CD1c-positive myeloid dendritic cell (primary cell): ENCODE data around the gene MRPS23.

Source experiments
- DNase-seq: peaks from one replicate; pipeline ENCODE4 v3.0.0-alpha.2; 2016; ENCODE audit errors: extremely low spot score

The MRPS23 gene

DNA sequence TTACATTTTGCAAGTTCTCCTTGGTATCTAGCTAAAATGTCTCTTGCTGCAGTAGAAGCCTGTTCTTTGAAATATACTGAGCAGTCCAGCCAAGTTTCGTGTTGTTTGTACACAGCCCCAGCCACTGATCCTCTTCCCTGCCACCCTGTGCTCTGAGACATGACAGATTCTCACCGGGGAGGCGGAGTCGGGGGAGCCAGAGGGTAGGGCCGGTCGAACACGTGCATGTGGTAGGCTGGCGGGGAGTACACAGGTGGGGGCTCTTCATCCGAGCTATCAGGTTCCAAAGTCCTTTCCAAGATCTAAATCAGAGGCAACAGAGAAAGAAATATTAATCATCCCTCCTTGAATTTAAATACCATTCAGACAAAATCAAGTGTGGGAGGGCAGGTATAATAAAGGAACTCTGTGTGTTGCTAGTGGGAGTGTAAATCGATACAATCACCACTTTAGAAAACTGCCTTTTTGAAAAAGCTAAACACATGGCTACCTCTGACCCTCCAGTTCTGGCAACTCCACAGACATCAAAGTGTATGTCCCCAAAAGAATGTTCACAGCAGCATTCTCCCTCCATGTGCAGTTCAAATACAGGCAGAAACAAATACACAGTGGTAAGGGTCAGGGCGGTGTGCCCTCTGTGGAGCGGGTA, 29.7 kb upstream of the MRPS23 start:
- DNase-seq, result no peak

DNA sequence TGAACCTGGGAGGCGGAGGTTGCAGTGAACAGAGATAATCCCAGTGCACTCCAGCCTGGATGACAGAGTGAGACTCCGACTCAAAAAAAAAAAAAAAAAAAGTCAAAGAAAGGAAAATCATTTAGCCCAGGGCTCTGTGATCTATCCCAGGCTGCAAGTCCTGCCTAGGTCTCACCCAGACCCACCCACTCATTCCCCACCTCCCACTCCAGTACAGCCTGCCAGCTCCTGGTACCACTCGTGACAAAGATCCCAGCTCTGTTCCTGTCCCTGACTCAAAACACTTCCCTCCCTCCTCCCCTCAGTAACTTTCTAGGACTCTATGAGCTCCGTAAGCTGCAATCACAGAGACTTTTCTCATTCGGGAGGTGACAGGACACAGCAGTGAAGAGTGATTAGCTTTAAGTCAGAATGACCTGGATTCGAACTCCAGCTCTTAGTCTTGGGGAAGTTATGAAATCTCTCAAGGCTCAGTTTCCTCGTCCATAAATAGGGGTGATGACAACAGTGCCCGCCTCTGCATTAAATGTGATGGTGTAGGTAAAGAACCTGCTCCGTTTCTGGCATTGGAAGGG, 28.0 kb upstream of the MRPS23 start:
- DNase-seq, result peak; percentile 40

DNA sequence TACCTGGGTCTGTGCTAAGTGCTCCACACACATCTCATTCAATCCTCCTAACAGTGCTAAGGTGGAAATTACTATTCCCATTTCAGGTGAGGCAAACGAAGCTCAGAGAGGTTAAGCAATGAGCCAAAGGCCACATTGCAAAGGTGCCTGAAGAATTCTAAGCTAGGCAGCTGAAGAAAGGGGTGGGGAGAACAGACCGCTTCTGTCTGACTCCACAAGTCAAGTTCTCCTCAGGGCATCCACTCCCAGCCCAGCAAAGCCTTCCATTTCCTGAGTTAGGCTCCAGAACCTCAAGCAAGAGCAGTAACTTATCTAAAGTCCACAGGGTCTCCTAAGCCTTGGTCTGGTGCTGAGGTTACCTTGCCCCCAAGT, 27.0 kb upstream of the MRPS23 start:
- DNase-seq, result no peak

DNA sequence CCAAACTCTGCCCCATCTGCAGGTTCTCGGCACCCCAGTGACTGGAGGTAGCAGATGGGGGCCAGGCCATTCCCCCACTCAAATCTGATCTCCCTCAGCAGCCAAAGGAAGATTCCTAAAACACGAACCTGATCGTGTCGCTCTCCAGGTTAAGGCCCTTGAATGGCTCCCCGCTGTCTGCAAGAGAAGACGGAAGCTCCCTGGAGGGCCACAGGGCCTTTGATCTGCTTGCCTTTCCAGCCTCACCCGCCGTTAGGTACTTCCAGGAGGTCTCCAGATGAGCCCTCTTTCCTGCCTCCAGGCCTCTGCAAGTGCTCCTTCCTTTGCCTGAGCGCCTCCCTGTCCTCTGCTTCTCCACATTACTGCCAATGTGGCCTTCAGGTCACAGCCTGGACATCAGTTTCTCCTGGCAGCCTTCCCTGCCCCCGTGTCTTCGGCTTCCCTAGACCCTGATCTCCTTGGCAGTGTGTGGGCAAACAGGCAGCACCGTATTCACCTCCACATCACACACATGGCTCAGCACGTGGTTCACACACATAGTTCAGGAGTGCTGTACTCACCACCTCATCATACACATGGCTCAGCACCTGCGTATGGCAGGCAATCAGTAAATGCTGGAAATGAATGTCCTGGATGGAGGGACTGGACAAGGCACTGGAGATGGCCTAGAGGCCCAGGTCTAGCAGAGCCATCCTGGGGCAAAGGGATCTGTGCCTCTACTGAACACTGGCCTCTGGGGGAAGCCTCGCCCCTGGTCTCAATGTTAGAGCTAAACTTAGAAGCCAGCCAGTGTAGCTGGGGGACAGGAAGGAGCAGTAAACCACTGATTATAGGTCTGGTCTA, 26.4 kb upstream of the MRPS23 start:
- no peak for DNase-seq

DNA sequence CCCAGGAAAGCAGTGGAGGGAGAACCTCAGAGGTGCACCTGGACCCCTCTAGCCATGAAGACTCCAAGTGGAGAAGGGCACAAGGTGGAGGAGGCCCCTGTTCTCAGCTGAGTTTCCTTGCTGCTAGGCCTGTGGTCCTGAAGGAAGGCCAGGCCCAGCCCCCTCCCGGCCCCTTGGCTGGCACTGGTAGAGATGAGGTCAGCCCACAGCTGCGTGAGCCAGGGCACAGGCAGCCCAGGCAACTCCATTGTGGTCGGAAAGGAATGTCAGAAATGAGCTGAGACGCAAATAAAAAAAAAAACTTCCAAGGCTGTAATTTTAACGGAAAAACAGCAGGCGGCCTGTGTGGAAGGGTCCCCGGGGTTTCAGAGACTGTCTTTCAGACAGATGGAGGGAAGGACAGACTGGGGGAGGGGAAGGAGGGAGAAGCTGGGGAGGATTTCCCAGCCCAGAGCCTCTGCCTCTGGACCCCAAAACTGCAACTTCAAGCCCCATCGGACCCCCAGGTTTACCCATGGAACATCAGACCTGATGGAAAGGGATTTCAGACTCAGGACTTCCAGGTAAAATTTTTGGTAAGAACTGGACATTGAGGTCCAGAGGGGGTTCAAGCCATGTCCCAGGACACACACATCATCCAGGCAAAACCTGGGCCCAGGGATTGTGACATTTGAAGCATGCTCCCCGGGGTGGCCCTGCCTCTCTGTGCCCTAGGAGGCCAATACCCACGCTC, 25.6 kb upstream of the MRPS23 start:
- no peak for DNase-seq

DNA sequence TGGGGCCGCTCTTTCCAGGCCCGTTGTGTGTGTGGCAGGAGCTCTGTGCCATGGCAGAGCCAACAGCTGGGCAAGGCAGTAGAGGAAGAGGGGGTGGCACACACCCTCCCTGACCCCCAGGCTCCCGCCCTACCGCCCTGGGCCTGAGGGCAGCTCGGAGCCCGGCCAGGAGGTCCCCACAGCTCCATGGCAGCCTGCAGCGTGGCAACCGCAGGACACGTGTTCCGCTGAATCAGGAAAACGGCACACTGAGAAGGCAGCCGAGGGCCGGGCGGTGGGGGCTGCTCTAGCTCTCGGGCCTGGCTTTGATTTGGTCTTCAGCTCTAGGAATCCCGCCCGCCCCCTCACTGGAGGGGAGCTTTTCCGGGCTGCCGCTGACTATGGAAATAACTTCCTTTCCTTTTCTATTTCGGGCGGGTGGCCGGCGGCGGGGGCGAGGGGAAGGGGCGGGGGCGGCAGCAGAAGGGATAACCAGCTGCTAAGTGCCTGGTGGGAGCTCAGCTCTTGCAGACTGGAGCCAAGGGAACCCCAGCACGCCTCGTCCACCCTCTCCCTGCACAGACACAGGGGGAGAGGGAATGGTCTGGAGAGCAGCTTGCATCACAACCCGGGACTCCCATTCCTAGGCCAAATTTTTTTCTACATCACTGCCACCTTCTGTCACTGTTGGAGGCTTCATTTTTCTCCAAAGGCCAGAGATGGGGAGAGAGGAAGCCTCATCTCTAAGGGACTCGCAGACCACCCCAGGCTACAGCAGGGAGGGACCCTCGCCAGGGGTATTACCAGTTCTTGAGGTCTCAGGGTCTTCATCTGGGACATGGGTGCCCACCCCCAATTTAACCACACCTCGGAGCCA, 24.8 kb upstream of the MRPS23 start:
- DNase-seq, result peak; percentile 53

DNA sequence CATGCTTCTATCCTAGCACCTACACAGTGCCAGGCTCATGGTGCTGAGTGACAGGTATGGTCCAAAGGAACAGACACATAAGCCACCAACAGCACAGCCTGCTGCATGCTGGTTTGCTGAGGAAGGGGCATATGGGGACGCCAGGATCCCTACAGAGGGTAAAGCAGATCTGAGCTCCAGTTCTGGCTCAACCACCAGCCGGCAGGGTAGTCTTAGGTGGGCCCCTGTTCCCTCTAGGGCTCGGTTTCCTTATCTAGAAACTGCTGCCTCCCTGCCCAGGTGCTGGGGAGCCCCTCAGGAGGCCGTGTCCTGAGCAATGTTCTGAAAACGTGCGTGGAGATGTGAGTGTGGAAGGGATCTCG, 24.2 kb upstream of the MRPS23 start:
- no peak for DNase-seq

DNA sequence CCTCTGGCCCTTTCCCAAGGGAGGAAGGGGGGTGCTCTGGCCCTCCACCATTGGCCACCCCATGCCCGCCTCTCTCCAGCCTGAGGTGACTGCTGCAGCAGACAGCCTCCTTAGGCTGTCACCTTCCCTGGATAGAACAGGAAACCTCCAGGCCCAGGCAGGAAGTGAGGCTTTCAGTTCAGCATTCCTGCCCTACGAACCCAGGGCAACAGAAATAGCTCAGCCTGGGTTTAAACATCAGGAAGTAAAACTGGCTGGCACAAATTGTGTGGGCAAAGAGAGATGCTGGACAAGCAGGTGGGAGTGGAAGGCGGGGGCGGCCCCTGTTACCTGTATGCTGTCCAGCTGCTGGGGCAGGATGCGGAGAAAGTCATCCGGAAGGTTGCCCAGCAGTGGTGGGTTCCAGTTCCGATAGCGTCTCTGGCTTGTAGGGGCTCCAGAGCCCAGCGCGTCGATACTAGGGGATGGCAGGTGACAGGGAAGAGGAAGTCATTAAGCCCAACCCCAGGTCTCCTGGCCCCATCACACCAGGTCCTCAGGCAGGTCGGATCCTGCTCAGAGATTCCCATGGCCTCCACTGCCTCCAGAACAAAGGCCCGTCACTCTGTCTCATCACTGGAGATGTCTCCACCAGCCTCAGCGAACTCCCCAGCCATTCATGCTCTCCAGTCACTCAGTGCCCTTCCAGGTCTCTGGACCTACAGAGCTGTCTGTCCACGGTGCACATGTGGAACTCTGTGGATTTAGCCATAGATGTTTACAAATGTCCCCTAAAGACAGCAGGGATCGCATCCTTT, 23.6 kb upstream of the MRPS23 start:
- peak; percentile 46 for DNase-seq

DNA sequence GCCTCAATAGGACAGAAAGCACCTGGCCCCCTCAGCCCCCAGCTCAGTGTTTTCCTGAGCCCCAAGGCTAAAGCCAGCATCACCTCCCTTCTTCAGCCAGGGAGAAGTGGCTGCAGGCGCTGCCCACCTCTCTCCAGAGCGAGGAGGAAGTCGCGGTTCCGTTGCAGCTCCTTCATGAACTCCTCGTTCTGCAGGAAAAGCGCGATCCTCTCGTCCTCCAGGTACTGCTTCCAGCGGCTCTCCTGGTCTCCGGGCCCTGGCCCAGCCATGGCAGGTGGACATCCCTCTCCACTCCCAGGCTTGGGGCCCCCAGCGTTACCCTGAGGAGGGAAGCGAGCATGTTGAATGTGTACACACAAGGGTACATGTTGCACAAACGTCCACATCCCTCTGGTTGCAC, 22.7 kb upstream of the MRPS23 start:
- DNase-seq, result peak; percentile 32

DNA sequence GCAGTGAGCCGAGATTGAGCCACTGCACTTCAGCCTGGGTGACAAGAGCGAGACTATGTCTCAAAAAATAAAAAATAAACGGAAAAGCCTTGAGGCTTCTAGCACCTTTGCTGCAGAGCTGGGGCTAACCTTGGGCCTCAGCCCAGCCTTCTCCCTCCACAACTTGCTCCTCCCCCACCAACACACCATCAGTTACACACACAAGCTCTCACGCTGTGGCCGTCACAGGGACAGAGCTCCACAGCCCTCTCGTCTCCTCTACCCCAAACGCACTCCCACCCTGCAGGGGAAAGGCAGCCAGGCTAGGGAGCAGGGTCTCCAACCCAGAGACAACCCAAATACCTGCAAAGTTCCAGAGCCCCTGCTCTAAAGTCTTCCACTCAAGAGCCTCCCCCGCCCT, 22.0 kb upstream of the MRPS23 start:
- no peak for DNase-seq

DNA sequence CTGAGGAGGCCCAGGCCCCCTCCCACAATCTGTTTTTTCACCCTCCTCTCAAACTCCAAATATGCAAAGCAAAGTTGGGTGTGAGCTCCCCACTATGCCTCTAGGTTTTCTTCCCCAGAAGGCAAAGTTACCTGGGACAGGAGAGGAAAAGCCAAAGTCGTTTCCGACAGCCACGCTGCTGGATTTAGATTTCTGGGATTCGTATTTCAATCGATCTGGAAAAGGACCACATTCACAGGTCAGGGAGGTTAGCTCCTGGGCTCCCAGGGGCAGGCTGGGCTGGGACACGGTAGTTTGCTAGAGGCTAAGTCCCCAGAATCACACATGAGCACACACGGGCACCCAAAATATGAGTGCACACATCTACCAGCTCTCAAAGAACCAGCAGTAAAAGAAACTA, 21.3 kb upstream of the MRPS23 start:
- DNase-seq, result no peak

DNA sequence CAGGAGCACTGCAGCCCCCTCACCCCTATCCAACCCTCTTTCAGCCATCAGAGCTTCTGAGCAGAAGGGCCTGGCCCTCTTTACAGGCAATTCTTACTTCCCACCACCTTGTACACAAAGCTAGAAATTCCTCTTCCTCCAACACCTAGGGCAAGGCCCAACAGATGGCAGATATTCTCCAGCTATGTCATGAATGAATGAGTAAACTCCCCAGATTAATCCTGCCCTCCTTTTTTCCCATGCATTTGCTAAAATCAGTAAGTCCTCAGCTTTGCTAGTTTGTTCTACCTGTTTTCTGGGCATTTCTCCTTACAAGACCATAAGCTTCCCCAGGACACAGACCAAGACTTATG, 20.4 kb upstream of the MRPS23 start:
- DNase-seq, result no peak

DNA sequence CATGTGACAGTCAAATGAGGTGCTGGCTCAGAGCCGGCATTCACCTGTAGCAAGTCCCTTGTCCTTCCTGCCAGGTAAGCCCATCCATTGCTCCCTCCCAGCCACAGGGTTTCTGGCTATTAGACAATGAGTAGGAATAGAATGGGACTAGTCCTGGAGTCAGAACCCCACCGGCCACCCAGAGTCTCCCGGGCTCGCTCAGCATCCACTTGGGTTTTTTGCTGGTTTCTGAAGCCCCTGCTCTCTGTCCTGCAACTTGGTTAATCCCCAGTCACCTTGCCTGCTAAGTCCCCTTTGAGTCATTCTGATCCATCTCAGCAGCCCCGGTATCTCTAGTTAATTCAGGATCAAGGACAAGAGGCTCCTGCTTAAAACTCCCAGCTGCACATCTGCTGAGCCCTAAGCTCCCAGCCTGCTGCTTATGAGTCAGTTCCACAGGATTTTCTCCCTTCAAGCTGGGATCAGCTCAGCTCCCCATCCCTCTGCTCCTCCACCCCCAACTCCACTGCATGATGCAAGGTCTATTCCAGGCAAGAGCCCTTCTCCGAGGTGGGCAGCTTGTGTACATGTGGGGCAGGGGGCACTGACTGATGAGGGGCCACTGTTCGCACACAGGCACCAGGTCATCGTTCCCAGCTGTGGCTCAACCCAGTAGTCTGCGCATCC, 19.9 kb upstream of the MRPS23 start:
- DNase-seq, result no peak

DNA sequence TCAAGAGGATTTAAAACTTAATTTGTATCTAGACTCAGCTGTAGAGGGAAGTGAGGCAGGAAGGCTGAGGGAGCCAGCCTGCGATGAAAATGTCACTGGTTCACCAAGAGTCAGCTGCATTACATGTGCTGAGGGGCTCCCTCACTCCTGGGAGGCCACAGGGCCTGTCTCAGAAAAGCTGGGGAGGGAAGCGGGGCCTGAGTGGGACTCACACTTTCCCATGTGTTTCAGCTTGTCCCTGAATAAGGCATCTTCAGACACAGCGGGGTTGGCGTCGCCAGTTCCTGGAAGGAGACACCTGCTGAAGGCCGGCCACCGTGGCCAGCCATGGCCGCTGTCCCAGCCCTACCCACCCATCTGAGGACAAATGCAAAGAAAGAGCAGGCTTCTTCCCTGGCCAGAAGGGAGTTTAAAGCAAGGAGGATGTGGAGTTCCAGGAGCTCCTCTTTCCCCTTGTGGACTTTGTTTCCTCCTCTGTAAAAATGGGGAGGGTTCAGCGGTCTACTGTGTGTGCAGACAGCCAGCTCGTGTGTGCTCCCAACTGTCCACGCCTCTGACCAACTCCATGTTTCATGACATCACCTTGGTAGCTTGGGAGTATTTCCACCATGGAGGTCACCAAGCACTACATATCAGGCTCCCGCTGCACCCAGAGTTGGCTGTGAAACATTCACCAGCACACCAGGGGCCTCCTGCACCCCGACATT, 19.2 kb upstream of the MRPS23 start:
- DNase-seq, result no peak

DNA sequence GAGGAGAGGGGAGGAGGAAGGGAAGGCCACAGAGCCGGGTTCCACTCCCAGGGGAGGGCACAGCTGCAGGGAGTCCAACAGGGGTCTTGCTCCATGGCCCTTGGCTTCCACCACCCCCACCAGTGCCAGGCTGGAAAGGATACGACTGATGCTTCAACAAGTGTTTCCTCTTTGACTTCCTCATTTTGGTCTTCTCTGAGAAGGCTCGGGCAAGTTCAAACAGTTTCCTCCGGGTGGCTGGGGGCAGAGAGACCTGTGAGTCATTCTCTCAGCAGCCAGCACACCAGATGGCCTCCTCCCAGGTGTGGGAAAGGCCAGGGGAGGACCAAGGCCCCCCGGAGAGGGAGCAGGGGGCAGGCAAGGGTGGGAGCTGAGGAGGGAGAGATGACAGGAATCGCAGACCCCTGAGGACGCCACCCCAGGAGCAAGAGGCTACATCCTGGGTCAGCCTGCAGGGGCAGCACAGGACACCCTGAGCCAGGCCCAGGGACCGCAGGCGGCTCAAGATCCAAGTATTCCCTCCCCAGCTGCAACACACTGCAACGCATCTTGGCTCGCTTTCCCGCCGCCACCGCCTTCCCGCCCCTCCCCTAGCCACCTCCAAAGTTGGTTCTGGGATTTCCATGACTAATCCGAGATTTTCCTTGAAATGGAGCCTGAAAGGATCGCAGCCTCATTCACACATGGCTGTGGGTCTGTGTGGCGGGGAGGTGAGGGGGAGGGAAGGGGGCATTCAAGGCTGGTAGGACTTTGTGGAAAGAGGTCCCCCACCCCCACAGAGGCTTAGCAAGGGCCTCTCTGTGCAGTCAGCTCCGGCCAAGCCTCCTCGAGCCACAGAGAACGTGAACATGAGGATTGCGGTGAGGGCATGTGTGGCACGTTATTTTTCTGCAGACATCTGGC, 18.4 kb upstream of the MRPS23 start:
- peak; percentile 82 for DNase-seq

DNA sequence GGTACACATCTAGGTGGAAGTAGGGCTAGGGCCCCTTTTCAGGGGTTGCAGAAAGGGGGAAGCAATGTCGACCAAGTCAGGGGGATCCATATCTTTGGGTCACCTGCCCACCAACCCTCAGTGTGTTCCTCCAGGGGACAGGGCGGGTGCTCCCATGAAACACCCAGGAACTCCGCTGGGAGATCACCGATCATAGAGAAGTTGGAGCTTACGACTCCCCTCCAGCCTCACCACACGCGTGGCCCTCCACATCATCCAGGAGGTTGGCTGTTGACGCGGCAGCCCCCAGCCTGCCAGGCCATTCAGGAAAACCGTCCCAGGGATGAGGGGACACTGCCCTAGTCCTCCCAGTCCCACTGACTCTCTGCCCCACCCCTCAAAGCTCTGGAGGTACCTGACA, 17.3 kb upstream of the MRPS23 start:
- no peak for DNase-seq

DNA sequence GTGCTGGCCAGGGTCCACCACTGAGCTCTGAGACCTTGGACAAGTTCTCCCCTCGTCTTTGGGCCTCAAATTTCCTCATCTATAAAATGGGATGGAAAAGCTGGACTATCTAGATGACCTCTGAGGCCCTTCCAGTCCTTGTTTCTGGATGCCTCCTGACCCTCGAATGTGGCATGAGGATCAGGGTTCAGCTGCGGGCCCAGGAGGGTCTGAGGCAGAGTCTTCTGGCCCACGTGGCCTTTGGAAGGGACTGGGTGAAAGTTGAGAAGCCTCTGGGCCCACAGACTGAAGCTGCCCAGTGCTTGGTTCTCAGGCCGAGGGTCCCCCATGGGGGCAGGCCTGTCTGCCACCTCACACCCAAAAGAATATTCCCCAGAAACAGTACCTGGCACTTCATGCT, 16.9 kb upstream of the MRPS23 start:
- no peak for DNase-seq

DNA sequence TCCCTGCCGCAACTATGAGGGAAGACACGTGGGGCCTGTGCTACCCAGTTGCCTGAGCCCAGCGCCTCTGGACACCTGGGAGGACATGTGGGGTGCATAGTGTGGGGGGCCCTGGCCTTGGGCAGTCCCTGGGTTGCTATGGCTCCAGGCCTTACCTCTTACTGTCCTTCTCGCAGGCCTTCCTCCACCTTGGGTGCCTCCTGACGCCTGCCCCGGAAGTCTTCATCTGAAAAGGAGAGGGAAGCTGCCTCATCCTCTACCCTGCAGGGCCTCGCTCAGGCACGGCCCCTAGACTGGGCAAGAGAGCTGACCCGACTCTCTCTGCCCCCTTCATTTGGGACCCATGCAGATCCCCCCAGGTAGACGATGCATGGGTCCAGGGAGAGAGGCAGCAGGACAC, 16.5 kb upstream of the MRPS23 start:
- DNase-seq, result no peak

DNA sequence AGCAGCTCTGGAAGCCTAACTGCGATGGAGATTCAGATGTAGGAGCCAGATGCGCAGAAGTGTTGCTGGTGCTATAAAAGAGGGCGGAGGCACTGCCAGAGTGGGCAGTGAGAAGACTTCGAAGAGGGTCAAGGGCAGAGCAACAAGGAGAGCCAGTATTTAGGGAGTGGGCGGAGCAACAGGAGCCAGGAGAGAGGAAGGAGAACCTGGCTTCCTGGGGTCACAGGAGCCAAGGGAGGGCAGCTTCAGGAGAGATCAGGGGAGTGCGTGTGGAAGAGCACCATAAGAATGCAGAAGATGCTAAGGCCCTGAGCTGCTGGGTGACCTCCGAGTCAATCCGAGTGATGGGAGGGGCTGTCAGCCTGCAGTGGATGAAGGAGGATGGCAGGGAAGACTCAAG, 14.4 kb upstream of the MRPS23 start:
- DNase-seq, result no peak
